Upper lobe of right lung (tissue), 1 donor: ENCODE measurements around the gene MBTPS1. TPM values are rescaled to one million over a fixed set of nuclear protein-coding genes. Genes with fewer than 3 reads are reported as not detected.

Source experiments
- ATAC-seq: fragments of 200-7000 bp; cut with Tn5 transposase; one replicate; pipeline ENCODE4 v1.9.1; 2020; ENCODE audit warnings: mild to moderate bottlenecking, moderate library complexity
- DNase-seq: peaks from one replicate; pipeline ENCODE4 v3.0.0-alpha.2; 2020
- H3K27ac ChIP-seq: fragments of 200-600 bp; one replicate; pipeline ENCODE4 v1.8.0; 2022
- H3K27me3 ChIP-seq: fragments of 200-600 bp; one replicate; pipeline ENCODE4 v1.8.0; 2022; ENCODE audit warnings: mild to moderate bottlenecking
- H3K36me3 ChIP-seq: fragments of 200-600 bp; one replicate; pipeline ENCODE4 v1.8.0; 2022
- H3K4me1 ChIP-seq: fragments of 200-600 bp; one replicate; pipeline ENCODE4 v1.8.0; 2022
- H3K4me3 ChIP-seq: fragments of 200-600 bp; one replicate; pipeline ENCODE4 v1.8.0; 2022; ENCODE audit warnings: mild to moderate bottlenecking
- H3K9me3 ChIP-seq: fragments of 200-600 bp; one replicate; pipeline ENCODE4 v1.8.0; 2022
- intact Hi-C: fragments of 100-400 bp; cut with DNase I; formaldehyde crosslinking; loops from one replicate; pipeline ENCODE4 v1.11.0; 2022
- total RNA-seq: library from RNA; stranded (reverse); fragmentation: NEBNext Ultra II Directional; extraction: Animal tissue kit (Norgen Biotek cat#: 25700); gene quantifications from one replicate; pipeline ENCODE4 v1.2.1, GENCODE V29; 2021
- TF ChIP-seq, protein P1 (sequence below): fragments of 200-600 bp; IDR thresholded peaks from one replicate; pipeline ENCODE4 v1.8.0; 2022; ENCODE audit warnings: antibody characterized with exemption
- donor health status: DM: no; HTN: yes; CAD: no; lungs with severe emphysema.

Gene MBTPS1
- total RNA-seq, 1 donor from 2014 or later: 97.5 TPM

- no peak for ATAC-seq
- Histone ChIP-seq H3K27me3 (no peaks in the 10 kb centered on the region), H3K36me3 (peaks cover 98% of the 10 kb centered on the region), H3K27ac (no peak overlapping the region), H3K4me1 (peaks cover 7% of the 10 kb centered on the region), H3K9me3 (no peaks in the 10 kb centered on the region), H3K4me3 (no peak overlapping the region)
- TF ChIP-seq, protein P1, sequence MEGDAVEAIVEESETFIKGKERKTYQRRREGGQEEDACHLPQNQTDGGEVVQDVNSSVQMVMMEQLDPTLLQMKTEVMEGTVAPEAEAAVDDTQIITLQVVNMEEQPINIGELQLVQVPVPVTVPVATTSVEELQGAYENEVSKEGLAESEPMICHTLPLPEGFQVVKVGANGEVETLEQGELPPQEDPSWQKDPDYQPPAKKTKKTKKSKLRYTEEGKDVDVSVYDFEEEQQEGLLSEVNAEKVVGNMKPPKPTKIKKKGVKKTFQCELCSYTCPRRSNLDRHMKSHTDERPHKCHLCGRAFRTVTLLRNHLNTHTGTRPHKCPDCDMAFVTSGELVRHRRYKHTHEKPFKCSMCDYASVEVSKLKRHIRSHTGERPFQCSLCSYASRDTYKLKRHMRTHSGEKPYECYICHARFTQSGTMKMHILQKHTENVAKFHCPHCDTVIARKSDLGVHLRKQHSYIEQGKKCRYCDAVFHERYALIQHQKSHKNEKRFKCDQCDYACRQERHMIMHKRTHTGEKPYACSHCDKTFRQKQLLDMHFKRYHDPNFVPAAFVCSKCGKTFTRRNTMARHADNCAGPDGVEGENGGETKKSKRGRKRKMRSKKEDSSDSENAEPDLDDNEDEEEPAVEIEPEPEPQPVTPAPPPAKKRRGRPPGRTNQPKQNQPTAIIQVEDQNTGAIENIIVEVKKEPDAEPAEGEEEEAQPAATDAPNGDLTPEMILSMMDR: no peak
- no peak for DNase-seq
- intact Hi-C loops: no loop called here
Observed at GRCh38 chr16:84093879-84094270, 22.9 kb downstream of the MBTPS1 start.

- no peak overlapping the region for H3K27ac ChIP-seq
- ATAC-seq (no peak), DNase-seq (no peak)
- no peaks in the 10 kb centered on the region for H3K27me3 ChIP-seq
- no peaks in the 10 kb centered on the region for H3K9me3 ChIP-seq
- H3K36me3 ChIP-seq: peaks cover 98% of the 10 kb centered on the region
- intact Hi-C loops: no loop called here
- peaks cover 7% of the 10 kb centered on the region for H3K4me1 ChIP-seq
- TF ChIP-seq, protein P1: no peak
- no peak overlapping the region for H3K4me3 ChIP-seq
Observed at GRCh38 chr16:84093120-84093878, 23.4 kb downstream of the MBTPS1 start.

GRCh38 chr16:84091460-84091859, 25.3 kb downstream of the MBTPS1 start:
- intact Hi-C loops: no loop called here
- no peak overlapping the region for H3K27ac ChIP-seq
- ATAC-seq (no peak), DNase-seq (no peak)
- no peaks in the 10 kb centered on the region for H3K9me3 ChIP-seq
- no peak overlapping the region for H3K4me3 ChIP-seq
- TF ChIP-seq, protein P1: no peak
- peaks cover 7% of the 10 kb centered on the region for H3K4me1 ChIP-seq
- peaks cover 100% of the 10 kb centered on the region for H3K36me3 ChIP-seq
- H3K27me3 ChIP-seq: no peaks in the 10 kb centered on the region

GRCh38 chr16:84090211-84090610, 26.5 kb downstream of the MBTPS1 start:
- ATAC-seq (no peak), DNase-seq (no peak)
- intact Hi-C loops: no loop called here
- Histone ChIP-seq H3K27me3 (no peaks in the 10 kb centered on the region), H3K9me3 (no peaks in the 10 kb centered on the region), H3K4me3 (no peak overlapping the region), H3K4me1 (peaks cover 6% of the 10 kb centered on the region), H3K36me3 (peaks cover 96% of the 10 kb centered on the region), H3K27ac (no peak overlapping the region)
- TF ChIP-seq, protein P1: no peak

GRCh38 chr16:84088695-84089395, 27.9 kb downstream of the MBTPS1 start:
- intact Hi-C loops: loop anchor here (10.0 kb wide), 1 partner anchor 96 kb away; the partner anchor contains the start of gene TAF1C
- DNase-seq: no peak
- H3K36me3 ChIP-seq: peaks cover 88% of the 10 kb centered on the region

More at GRCh38 chr16:84088695-84089395, 27.9 kb downstream of the MBTPS1 start:
- no peak for ATAC-seq
- no peak overlapping the region for H3K4me3 ChIP-seq
- no peaks in the 10 kb centered on the region for H3K27me3 ChIP-seq
- no peaks in the 10 kb centered on the region for H3K9me3 ChIP-seq
- no peak overlapping the region for H3K27ac ChIP-seq
- peaks cover 11% of the 10 kb centered on the region for H3K4me1 ChIP-seq
- TF ChIP-seq, protein P1: no peak
